Adrenal gland (tissue), 12 donors: ENCODE results near the gene EPHA5. TPM values are rescaled to one million over a fixed set of nuclear protein-coding genes. Genes with fewer than 3 reads are reported as not detected.

Experiments used
- DNase-seq, 7 donors: peaks; one replicate each; pipeline ENCODE4 v3.0.0-alpha.2; 2019 to 2020
- H3K27ac ChIP-seq, 5 donors: fragments of 200-600 bp; sonication (generic) in 4 of 5; 1 replicate in 3 of 5; 2 replicates in 2 of 5; pipeline versions ENCODE4 v1.5.1 to v1.8.0; 2016 to 2020; ENCODE audit warnings: mild to moderate bottlenecking in 1 of 5
- H3K27me3 ChIP-seq: fragments of 200-600 bp; 2 replicates; pipeline ENCODE4 v1.8.0; 2021
- H3K36me3 ChIP-seq, 2 donors: fragments of 200-600 bp; replicated peaks in 1 of 2; 1 replicate in 1 of 2; 2 replicates in 1 of 2; pipeline versions ENCODE4 v1.5.1 to v1.8.0; 2018 to 2022
- H3K4me1 ChIP-seq, 2 donors: fragments of 200-600 bp; replicated peaks in 1 of 2; 1 replicate in 1 of 2; 2 replicates in 1 of 2; pipeline versions ENCODE4 v1.5.1 to v1.8.0; 2018 to 2021
- H3K4me3 ChIP-seq, 4 donors: fragments of 200-600 bp; sonication (generic) in 3 of 4; one replicate each; pipeline ENCODE4 v1.5.1; 2016 to 2018
- H3K9me3 ChIP-seq, 3 donors: fragments of 200-600 bp; sonication (generic) in 1 of 3; replicated peaks in 1 of 3; 1 replicate in 2 of 3; 2 replicates in 1 of 3; pipeline versions ENCODE4 v1.5.1 to v1.8.0; 2016 to 2021
- POLR2A ChIP-seq, 2 donors: fragments of 450-650 bp; IDR thresholded peaks; one replicate each; pipeline ENCODE4 v1.6.1; 2017; ENCODE audit warnings: antibody characterized with exemption in 2 of 2, mild to moderate bottlenecking in 2 of 2, moderate library complexity in 1 of 2
- WGBS, 4 donors: extraction: QIAGEN DNeasy Blood & Tissue Kit in 2 of 4; methylation state at CpG; one replicate each; pipeline versions ENCODE4 v1.1.5 to v1.1.7; 2013 to 2017; 5-methylcytosine and 5-hydroxymethylcytosine counted together
- intact Hi-C, 2 donors: fragments of 100-400 bp; cut with DNase I; formaldehyde crosslinking; loops; one replicate each; pipeline versions ENCODE4 v1.14.1 to v1.15.0; 2022 to 2023
- polyA plus RNA-seq, 3 donors: library from polyadenylated mRNA; stranded (reverse); fragments of 200-250 nt in 2 of 3; fragments of 350-450 nt in 1 of 3; fragmentation: Illumina TruSeq in 1 of 3; extraction: RNeasy Lipid Tissue Mini Kit (QIAGEN cat#74804) in 1 of 3; gene quantifications; one replicate each; pipeline ENCODE4 v1.2.3, GENCODE V29; 2013 to 2014
- total RNA-seq, 9 donors: library from RNA; depleted of rRNA in 4 of 9; stranded (reverse); fragments of >200 nt in 4 of 9; fragments of 120-200 nt in 1 of 9; fragmentation: NEBNext Ultra II Directional in 1 of 9; extraction: Animal tissue kit (Norgen Biotek cat#: 25700) in 1 of 9; gene quantifications; one replicate each; pipeline versions ENCODE4 v1.1.0 to v1.2.4, GENCODE V29; 2013 to 2023
- TF ChIP-seq, protein P1 (sequence below), 6 experiments: fragments of 450-650 bp in 4 of 6; fragments of 200-600 bp in 2 of 6; sonication (generic) in 1 of 6; IDR thresholded peaks; 1 replicate in 5 of 6; 2 replicates in 1 of 6; pipeline versions ENCODE4 v1.5.1 to v1.8.0; 2016 to 2021; ENCODE audit warnings: antibody characterized with exemption in 6 of 6, mild to moderate bottlenecking in 2 of 6, moderate library complexity in 1 of 6
- donor health status: healthy with polysubstance abuse.
- donor health status: Bipolar disorder and iron deficiency.
- donor health status: DM: yes; HTN: yes; CAD: no.
- donor health status: DM: no; HTN: no; CAD: no.
- donor health status: DM: no; HTN: no; CAD: no.
- donor health status: DM: yes; HTN: yes; CAD: no.

EPHA5 gene
- total and polyA plus RNA-seq, 12 donors: 0.04 to 0.95 (median 0.22) TPM; not detected in 3

- Histone ChIP-seq H3K4me1 (no peaks in the 10 kb centered on the region), H3K27ac (no peak overlapping the region), H3K4me3 (no peak overlapping the region), H3K36me3 (no peaks in the 10 kb centered on the region), H3K27me3 (no peaks in the 10 kb centered on the region), H3K9me3 (no peaks in the 10 kb centered on the region)
- WGBS, 4 donors: 47 to 63% (median 56%) methylated on average over 3 of the region's 3 CpGs
- no peak for TF ChIP-seq POLR2A (IDR thresholded peaks at IDR 0.05)
- TF ChIP-seq, protein P1, sequence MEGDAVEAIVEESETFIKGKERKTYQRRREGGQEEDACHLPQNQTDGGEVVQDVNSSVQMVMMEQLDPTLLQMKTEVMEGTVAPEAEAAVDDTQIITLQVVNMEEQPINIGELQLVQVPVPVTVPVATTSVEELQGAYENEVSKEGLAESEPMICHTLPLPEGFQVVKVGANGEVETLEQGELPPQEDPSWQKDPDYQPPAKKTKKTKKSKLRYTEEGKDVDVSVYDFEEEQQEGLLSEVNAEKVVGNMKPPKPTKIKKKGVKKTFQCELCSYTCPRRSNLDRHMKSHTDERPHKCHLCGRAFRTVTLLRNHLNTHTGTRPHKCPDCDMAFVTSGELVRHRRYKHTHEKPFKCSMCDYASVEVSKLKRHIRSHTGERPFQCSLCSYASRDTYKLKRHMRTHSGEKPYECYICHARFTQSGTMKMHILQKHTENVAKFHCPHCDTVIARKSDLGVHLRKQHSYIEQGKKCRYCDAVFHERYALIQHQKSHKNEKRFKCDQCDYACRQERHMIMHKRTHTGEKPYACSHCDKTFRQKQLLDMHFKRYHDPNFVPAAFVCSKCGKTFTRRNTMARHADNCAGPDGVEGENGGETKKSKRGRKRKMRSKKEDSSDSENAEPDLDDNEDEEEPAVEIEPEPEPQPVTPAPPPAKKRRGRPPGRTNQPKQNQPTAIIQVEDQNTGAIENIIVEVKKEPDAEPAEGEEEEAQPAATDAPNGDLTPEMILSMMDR (IDR thresholded peaks at IDR 0.05): no peak
- intact Hi-C loops: no loop called here
- no peak for DNase-seq
These were observed 18.5 kb downstream of the EPHA5 start for GRCh38 chr4:65651751-65652150.

DNA sequence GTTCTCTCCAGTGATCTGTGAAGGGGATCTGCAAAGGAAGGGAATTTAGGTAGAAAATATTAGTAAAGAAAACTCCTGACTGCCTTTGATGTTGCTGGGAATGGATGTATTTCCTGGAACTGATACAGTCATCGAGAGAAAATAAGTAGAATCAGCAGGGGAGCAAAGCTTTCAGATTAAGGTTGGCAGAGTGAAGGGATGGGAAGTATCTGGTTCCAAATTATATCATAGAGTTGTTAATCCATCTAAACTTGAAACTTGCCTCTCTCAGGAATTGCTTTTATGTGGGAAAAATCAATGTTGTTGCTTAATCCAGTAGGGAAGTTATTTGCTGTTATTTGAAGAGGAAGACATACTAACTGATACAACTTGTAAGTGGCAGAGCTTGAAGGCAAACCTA is 19.3 kb downstream of the EPHA5 start:
- Histone ChIP-seq H3K9me3 (no peaks in the 10 kb centered on the region), H3K4me1 (no peaks in the 10 kb centered on the region), H3K27ac (no peak overlapping the region), H3K36me3 (no peaks in the 10 kb centered on the region), H3K27me3 (no peaks in the 10 kb centered on the region), H3K4me3 (no peak overlapping the region)
- 52 to 64% (median 60%) methylated on average over 1 of the region's 1 CpG for WGBS, 4 donors
- DNase-seq: no peak
- intact Hi-C loops: no loop called here
- TF ChIP-seq, protein P1 (IDR thresholded peaks at IDR 0.05): no peak
- TF ChIP-seq POLR2A (IDR thresholded peaks at IDR 0.05): no peak

DNA sequence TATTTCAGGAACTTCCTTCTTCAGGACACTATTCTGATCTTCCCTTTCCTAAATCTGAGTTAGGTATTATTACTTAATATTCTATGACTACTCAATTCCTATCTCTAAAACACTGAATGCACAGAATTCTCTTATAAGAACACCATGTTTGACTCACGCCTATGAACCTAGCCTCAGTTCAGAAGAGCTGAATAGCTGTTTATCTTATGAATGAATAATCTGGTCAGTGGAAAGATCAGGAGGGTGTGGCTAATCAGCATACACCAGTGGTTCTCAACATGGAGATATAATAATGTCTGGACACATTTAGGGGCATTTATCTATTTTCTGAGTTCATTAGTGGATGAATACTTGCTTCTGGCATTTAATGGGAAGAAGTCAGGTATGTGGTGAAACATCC is 24.2 kb downstream of the EPHA5 start:
- Histone ChIP-seq H3K4me1 (no peaks in the 10 kb centered on the region), H3K27ac (no peak overlapping the region), H3K27me3 (no peaks in the 10 kb centered on the region), H3K9me3 (no peaks in the 10 kb centered on the region), H3K4me3 (no peak overlapping the region), H3K36me3 (no peaks in the 10 kb centered on the region)
- intact Hi-C loops: no loop called here
- no peak for DNase-seq
- WGBS, 4 donors: 65 to 85% (median 75%) methylated on average over 1 of the region's 1 CpG
- TF ChIP-seq, protein P1 (IDR thresholded peaks at IDR 0.05): no peak
- no peak for TF ChIP-seq POLR2A (IDR thresholded peaks at IDR 0.05)

DNA sequence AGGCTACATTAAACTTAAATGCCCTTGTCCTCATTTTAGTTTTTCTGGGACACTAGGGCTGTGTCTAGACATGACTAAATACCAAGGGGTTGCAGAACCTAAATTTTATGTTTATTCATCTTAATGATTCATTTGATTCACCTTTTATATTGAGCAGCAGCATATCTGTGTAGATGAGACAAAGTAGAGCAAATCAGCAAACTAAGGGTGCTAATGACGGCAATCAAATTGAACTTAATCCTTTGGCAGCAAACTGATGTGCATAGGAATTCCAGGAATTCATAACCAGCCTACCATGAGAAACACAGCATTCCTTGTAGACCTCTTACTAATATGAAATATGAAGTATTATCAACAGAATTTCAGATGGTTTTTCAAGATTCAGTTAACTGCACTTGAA is 25.1 kb downstream of the EPHA5 start:
- H3K4me3 ChIP-seq: no peak overlapping the region
- no peaks in the 10 kb centered on the region for H3K9me3 ChIP-seq
- TF ChIP-seq, protein P1 (IDR thresholded peaks at IDR 0.05): no peak
- TF ChIP-seq POLR2A (IDR thresholded peaks at IDR 0.05): no peak
- H3K27me3 ChIP-seq: no peaks in the 10 kb centered on the region
- no peak overlapping the region for H3K27ac ChIP-seq
- DNase-seq: no peak
- intact Hi-C loops: no loop called here
- H3K36me3 ChIP-seq: no peaks in the 10 kb centered on the region
- no peaks in the 10 kb centered on the region for H3K4me1 ChIP-seq
- 48 to 61% (median 57%) methylated on average over 1 of the region's 1 CpG for WGBS, 4 donors
